Immature natural killer cell (primary cell): ENCODE data around the gene RPS6KC1. TPM values are rescaled to one million over a fixed set of nuclear protein-coding genes. Genes with fewer than 3 reads are reported as not detected.
"Not testable (repeated sequence)": the region's sequence is repeated elsewhere in the genome, so short reads cannot be mapped to it uniquely, and the experiment has no call there.

Experiments
- DNase-seq, 3 donors: peaks; one replicate each; pipeline ENCODE4 v3.0.0; 2022; ENCODE audit warnings: mixed read lengths in 1 of 3
- H3K27ac Mint-ChIP-seq, 6 donors: one replicate each; pipeline ENCODE4 v1.8.0; 2020; ENCODE audit warnings: mixed read lengths in 6 of 6, mild to moderate bottlenecking in 5 of 6, inconsistent platforms in 4 of 6, moderate library complexity in 3 of 6
- H3K27me3 Mint-ChIP-seq, 3 donors: one replicate each; pipeline ENCODE4 v1.8.0; 2020 to 2021; ENCODE audit warnings: low read depth in 3 of 3, mild to moderate bottlenecking in 3 of 3, mixed read lengths in 3 of 3, moderate library complexity in 3 of 3, inconsistent platforms in 1 of 3
- H3K36me3 Mint-ChIP-seq, 3 donors: one replicate each; pipeline ENCODE4 v1.8.0; 2020; ENCODE audit warnings: mixed read lengths in 3 of 3, inconsistent platforms in 2 of 3, mild to moderate bottlenecking in 2 of 3
- H3K4me1 Mint-ChIP-seq, 2 donors: one replicate each; pipeline ENCODE4 v1.8.0; 2020; ENCODE audit warnings: inconsistent platforms in 2 of 2, mild to moderate bottlenecking in 2 of 2, mixed read lengths in 2 of 2, moderate library complexity in 1 of 2
- H3K4me3 Mint-ChIP-seq, 5 donors: one replicate each; pipeline ENCODE4 v1.8.0; 2020; ENCODE audit warnings: mild to moderate bottlenecking in 5 of 5, mixed read lengths in 5 of 5, inconsistent platforms in 3 of 5, moderate library complexity in 3 of 5
- H3K9me3 Mint-ChIP-seq, 6 donors: one replicate each; pipeline ENCODE4 v1.8.0; 2020; ENCODE audit warnings: mild to moderate bottlenecking in 6 of 6, mixed read lengths in 6 of 6, inconsistent platforms in 4 of 6, moderate library complexity in 3 of 6
- polyA plus RNA-seq, 3 donors: library from polyadenylated mRNA; unstranded; fragments of 300-500 nt; fragmentation: Illumina TruSeq; gene quantifications; one replicate each; pipeline ENCODE4 v1.2.3, GENCODE V29; 2021

Gene RPS6KC1
- polyA plus RNA-seq, 3 donors from 2014 or later, result 2.9 to 10.7 (median 5.2) TPM

DNA sequence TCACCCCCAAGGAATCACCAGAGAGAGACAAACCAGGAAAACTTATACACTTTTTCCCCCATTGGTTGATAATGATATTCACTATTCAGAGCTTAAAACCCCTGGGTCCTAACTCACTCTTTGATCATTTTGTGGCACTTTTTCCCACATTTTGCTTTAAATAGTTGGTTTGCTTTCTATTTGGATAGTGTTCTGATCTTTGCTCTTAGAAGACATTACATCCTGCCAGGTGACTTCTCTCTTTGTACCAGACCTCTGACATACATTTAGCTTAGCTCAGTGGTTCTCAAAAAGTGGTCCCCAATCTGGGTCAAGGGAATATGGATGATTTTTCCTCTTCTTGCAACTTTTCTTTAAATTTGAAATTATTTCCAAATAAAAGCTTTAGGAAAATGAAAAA lies 228.4 kb downstream of the RPS6KC1 start:
- no peak for DNase-seq
- Mint-ChIP-seq H3K4me3 (no peak overlapping the region), H3K27me3 (peaks cover 0 to 5% (median 0%) of the 10 kb centered on the region in 3 donors), H3K4me1 (no peaks in the 10 kb centered on the region), H3K36me3 (peaks cover 9 to 18% (median 11%) of the 10 kb centered on the region in 3 donors), H3K27ac (no peak overlapping the region), H3K9me3 (no peaks in the 10 kb centered on the region)

DNA sequence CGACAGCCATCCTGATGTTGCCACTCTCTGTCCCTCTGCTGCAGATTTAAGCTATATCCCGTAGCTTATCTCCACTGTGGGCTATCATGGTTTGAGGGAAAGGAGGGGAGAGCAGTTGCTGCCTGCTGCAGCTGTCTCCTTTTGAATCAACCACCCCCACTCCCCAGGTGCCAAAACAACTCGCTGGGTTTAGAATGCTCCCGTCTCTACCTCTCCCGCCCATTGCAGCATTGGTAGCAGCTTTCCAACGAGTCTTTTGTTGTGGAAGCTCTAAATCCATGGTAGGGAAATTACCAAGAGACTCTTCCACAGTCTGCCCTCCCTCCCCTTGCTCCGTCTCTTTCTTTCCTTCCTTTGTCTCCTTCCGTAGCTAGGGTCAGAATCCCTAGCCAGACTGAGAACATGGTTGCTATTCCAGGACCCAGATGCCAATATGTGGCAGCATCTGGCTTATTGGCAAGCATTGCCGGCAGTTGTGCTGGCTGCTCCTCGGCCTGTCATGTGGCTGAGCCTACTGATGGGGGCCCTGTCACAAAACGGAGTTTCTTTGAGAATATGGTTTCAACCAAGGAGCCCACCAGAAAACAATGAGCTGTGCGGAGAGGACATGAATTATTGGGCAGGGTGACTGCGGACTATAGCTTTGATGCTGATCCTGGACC lies 230.7 kb downstream of the RPS6KC1 start:
- peak overlapping the region in 1 of 6 donors; percentile 59 for H3K27ac Mint-ChIP-seq
- H3K4me1 Mint-ChIP-seq, result no peaks in the 10 kb centered on the region
- H3K9me3 Mint-ChIP-seq, result no peaks in the 10 kb centered on the region

DNA sequence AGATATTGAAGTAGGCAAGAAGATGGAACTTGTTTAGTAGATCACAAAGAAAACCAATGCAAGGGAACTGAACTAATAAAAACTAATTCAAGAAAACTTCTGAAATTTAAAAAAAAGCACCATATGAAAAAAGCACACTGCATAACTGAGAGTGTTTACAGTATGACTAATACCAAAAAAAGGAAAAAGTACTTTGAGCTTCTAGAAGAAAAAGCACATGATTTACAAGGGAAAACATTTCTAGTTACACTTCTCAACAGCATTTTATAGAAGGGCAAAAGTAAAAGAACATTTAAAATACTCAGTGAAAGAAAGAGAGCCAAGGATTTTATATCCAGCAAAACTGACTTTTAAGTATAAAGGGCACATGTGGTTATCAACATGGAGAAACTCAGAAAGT lies 233.6 kb downstream of the RPS6KC1 start:
- Mint-ChIP-seq H3K27ac (no peak overlapping the region), H3K9me3 (no peaks in the 10 kb centered on the region), H3K4me3 (no peak overlapping the region), H3K36me3 (peaks cover 0 to 8% (median 0%) of the 10 kb centered on the region in 3 donors), H3K4me1 (no peaks in the 10 kb centered on the region), H3K27me3 (peaks cover 0 to 5% (median 0%) of the 10 kb centered on the region in 3 donors)
- DNase-seq, result no peak

More for the DNA sequence above, 230.7 kb downstream of the RPS6KC1 start:
- peaks cover 0 to 5% (median 0%) of the 10 kb centered on the region in 3 donors for H3K27me3 Mint-ChIP-seq
- DNase-seq, result no peak
- no peak overlapping the region for H3K4me3 Mint-ChIP-seq
- H3K36me3 Mint-ChIP-seq, result peaks cover 0 to 8% (median 0%) of the 10 kb centered on the region in 3 donors

DNA sequence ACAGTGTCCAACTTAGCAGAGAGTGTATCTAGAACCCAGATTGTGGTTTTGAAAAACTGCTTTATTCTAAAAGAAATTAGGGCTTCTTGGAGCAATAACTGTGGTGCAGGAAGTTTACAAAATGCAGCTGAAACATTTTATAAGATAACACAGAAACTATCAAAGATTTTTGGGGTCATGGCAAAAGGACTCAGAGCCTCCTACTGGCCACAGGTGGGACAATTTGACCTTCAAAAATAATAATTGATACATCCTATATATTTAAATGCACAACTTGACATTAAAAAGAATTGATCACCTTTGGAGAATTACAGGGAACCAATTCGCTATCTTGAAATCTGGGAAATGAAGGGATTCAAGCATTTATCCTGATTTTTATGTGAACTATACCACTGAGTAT lies 235.2 kb downstream of the RPS6KC1 start:
- Mint-ChIP-seq H3K4me3 (no peak overlapping the region), H3K36me3 (peaks cover 0 to 9% (median 0%) of the 10 kb centered on the region in 3 donors), H3K9me3 (no peaks in the 10 kb centered on the region), H3K27ac (no peak overlapping the region), H3K27me3 (peaks cover 0 to 7% (median 0%) of the 10 kb centered on the region in 3 donors), H3K4me1 (no peaks in the 10 kb centered on the region)
- DNase-seq, result no peak

DNA sequence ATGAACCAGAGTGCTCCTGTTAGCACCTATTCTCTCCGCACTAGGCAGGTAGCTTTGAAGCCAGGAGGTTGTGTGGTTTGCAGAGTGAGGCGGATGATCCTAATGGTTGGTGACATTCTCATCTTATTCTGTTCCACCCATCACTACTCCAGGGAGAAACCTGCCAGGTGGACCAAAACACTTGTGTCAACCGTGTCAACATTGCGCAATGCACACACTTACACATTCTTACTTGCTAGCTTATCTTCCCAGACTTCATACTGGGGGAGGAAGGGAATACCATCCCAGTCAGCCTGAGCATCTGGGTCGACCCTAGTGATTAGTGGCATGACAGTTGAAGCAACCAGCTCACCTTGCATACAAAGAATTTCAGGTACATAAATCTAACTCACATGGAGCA lies 236.9 kb downstream of the RPS6KC1 start:
- H3K4me1 Mint-ChIP-seq, result no peaks in the 10 kb centered on the region
- peaks cover 0 to 7% (median 0%) of the 10 kb centered on the region in 3 donors for H3K36me3 Mint-ChIP-seq
- H3K27me3 Mint-ChIP-seq, result peaks cover 0 to 2% (median 0%) of the 10 kb centered on the region in 3 donors
- no peaks in the 10 kb centered on the region for H3K9me3 Mint-ChIP-seq
- H3K4me3 Mint-ChIP-seq, result no peak overlapping the region
- H3K27ac Mint-ChIP-seq, result no peak overlapping the region
- no peak for DNase-seq

DNA sequence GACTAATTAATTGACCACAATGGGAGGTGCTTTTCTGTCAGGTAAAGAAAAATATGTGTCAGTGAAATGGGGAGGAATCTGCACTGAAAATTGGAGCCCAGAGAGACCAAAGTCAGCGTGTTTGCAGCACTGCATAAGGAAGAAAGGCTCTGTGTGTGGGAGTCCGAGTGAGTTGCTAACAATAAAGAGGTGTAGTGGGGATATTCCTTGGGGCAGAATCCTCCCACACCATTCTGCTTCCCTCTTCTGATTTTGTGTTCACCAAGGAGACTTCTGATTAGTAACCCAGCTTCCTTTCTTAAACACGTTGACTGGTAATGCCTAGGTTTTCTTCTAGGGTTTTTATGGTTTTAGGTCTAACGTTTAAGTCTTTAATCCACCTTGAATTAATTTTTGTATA lies 240.5 kb downstream of the RPS6KC1 start:
- no peak overlapping the region for H3K4me3 Mint-ChIP-seq
- no peaks in the 10 kb centered on the region for H3K4me1 Mint-ChIP-seq
- H3K27ac Mint-ChIP-seq, result no peak overlapping the region
- peaks cover 0 to 15% (median 3%) of the 10 kb centered on the region in 3 donors for H3K36me3 Mint-ChIP-seq
- DNase-seq, result no peak
- H3K9me3 Mint-ChIP-seq, result peaks cover 0 to 9% (median 3%) of the 10 kb centered on the region in 6 donors
- H3K27me3 Mint-ChIP-seq, result peaks cover 0 to 7% (median 0%) of the 10 kb centered on the region in 3 donors

DNA sequence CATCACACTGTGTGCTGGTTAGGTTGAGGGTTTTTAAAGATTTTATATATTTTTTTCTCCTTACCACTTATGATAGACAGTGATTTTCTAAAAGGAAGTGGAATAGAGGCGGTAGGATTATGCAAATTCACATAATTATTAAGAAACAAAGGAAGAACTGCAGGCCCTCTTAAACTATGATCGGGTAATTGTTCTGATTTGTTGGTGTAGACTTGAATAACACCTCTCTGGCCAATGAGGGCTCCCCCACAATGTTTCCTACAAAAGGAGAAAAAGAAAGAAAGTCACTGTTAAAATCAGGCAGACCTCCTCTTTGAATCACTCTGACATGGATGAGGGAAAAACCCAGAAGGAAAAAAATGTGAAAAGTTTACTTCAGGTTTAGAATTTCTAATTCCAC lies 241.6 kb downstream of the RPS6KC1 start:
- Mint-ChIP-seq H3K27me3 (peaks cover 0 to 7% (median 0%) of the 10 kb centered on the region in 3 donors), H3K36me3 (peaks cover 0 to 16% (median 4%) of the 10 kb centered on the region in 3 donors), H3K27ac (no peak overlapping the region)

DNA sequence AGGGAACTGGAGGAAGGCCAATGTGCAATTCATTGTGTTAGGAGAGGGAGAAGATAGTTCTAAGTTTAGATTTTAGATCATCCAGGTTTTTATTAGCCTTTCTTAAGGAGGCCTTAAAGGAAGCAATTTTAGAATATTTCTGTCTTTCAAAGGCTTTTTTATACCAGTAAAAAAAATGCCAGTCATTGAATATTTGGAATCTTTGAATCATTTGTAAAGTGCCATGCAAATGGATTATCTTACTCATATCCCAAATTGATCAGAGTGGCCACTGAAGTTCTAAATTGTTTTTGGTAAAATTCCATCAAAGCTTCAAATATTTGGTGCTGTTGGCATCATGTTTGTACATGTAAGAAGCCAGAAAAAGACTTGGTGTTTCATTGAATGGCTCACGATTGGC lies 244.8 kb downstream of the RPS6KC1 start:
- Mint-ChIP-seq H3K9me3 (peaks cover 0 to 17% (median 9%) of the 10 kb centered on the region in 6 donors), H3K4me3 (no peak overlapping the region), H3K36me3 (peaks cover 0 to 22% (median 9%) of the 10 kb centered on the region in 3 donors), H3K4me1 (no peaks in the 10 kb centered on the region), H3K27ac (no peak overlapping the region), H3K27me3 (peaks cover 0 to 5% (median 2%) of the 10 kb centered on the region in 3 donors)
- DNase-seq, result no peak

More for the DNA sequence above, 241.6 kb downstream of the RPS6KC1 start:
- Mint-ChIP-seq H3K4me3 (no peak overlapping the region), H3K9me3 (peaks cover 0 to 13% (median 5%) of the 10 kb centered on the region in 6 donors), H3K4me1 (no peaks in the 10 kb centered on the region)
- no peak for DNase-seq

DNA sequence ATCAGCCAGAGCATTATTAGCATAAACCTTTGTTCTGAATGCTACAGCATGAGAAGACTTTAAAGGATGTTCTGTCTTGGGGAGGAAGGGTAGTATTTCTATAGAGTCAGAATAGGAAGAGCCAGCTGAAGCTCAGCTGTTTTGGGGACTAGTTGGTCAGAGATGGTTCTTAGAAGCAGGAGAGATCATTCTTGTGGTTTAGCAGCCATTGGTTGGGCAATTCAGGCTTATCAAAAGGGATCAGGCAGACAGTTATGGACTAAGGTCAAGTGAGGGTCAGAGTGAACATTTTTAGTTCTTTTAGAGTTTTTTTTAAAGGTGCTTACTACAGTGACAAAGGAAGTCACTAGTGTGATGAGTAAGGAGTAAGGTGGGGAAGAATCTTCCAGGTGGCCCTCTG lies 245.5 kb downstream of the RPS6KC1 start:
- H3K4me3 Mint-ChIP-seq, result no peak overlapping the region

DNA sequence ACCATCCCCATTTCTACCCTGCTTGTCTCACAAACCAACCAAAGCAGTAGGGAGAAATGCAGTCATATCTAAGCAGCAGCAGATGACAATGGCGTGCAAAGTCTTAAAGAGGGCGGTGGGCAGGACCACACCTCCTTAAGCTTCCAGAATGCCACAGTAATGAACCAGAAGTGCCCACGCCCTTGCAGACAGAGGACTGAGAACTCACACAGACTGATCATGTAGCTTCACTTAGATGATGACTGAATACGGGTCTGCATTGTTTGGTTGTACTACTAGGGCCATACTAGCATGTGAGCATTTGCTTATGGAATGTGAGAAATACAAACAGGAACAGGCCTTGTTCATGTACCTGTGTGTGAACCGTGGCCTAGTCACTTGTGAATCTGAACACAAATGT lies 246.0 kb downstream of the RPS6KC1 start:
- no peaks in the 10 kb centered on the region for H3K4me1 Mint-ChIP-seq
- no peak for DNase-seq
- peaks cover 0 to 18% (median 9%) of the 10 kb centered on the region in 3 donors for H3K36me3 Mint-ChIP-seq
- peaks cover 0 to 17% (median 10%) of the 10 kb centered on the region in 6 donors for H3K9me3 Mint-ChIP-seq
- no peak overlapping the region for H3K27ac Mint-ChIP-seq
- H3K4me3 Mint-ChIP-seq, result no peak overlapping the region
- H3K27me3 Mint-ChIP-seq, result peaks cover 0 to 5% (median 2%) of the 10 kb centered on the region in 3 donors

More for the DNA sequence above, 245.5 kb downstream of the RPS6KC1 start:
- peaks cover 0 to 18% (median 9%) of the 10 kb centered on the region in 3 donors for H3K36me3 Mint-ChIP-seq
- no peaks in the 10 kb centered on the region for H3K4me1 Mint-ChIP-seq
- peaks cover 0 to 5% (median 2%) of the 10 kb centered on the region in 3 donors for H3K27me3 Mint-ChIP-seq
- H3K9me3 Mint-ChIP-seq, result peaks cover 0 to 17% (median 10%) of the 10 kb centered on the region in 6 donors
- no peak for DNase-seq
- H3K27ac Mint-ChIP-seq, result no peak overlapping the region

DNA sequence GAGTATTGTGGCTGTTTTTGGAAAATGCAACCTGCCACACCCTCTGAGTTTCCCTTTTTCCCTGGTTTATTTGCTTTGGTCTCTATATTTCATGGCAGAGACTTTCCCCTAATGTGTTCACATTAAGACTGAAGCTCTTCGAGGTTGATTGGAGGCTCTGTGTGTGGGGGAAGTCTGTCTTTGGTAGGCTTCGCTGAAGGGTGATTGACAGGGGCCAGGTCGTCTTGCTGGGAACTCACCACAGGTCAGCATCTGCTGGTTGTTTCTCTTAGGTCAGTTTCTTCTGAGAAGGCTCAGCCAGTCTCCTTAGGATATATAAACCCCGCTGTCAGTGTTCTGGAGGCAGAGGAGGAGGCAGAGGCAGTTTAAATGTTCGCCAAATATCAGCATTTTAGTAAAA lies 249.4 kb downstream of the RPS6KC1 start:
- Mint-ChIP-seq H3K4me3 (no peak overlapping the region), H3K4me1 (no peaks in the 10 kb centered on the region), H3K36me3 (peaks cover 0 to 16% (median 9%) of the 10 kb centered on the region in 3 donors)

DNA sequence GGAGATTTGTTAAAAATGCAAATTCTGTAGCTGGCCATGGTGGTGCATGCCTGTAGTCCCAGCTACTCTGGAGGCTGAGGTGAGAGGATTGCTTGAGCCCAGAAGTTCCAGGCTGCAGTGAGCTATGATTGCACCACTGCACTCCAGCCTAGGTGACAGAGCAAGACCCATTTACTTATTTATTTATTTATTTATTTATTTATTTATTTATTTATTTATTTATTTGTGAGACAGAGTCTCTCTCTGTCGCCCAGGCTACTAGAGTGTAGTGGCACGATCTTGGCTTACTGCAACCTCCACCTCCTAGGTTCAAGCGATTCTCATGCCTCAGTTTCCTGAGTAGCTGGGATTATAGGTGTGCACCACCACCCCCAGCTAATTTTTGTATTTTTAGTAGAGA lies 250.5 kb downstream of the RPS6KC1 start:
- peaks cover 0 to 10% (median 6%) of the 10 kb centered on the region in 6 donors for H3K9me3 Mint-ChIP-seq
- H3K27me3 Mint-ChIP-seq, H3K4me1 Mint-ChIP-seq, H3K36me3 Mint-ChIP-seq, DNase-seq, H3K4me3 Mint-ChIP-seq, H3K27ac Mint-ChIP-seq: not testable (repeated sequence)

More for the DNA sequence above, 249.4 kb downstream of the RPS6KC1 start:
- no peak for DNase-seq
- H3K27me3 Mint-ChIP-seq, result peaks cover 0 to 2% (median 0%) of the 10 kb centered on the region in 3 donors
- H3K27ac Mint-ChIP-seq, result no peak overlapping the region
- H3K9me3 Mint-ChIP-seq, result peaks cover 0 to 16% (median 10%) of the 10 kb centered on the region in 6 donors

DNA sequence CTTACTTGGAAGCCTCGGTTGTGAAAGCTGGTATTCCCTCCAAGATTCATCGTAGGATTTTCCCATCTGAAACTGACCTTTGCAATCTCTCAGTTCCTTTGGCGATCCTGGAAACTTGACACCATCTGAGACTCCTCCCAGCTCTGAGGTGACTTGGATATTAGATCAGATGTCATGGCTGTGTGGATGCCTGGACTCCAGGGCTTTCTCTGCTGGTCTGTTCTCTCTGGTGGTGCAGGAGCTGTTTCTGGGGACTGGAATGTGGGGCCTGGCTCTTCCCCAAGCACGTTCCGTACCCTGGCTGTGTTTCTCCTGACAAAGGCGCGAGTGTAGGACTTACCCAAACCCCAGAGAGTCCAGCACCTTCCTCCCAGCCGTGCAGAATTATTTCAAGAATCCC lies 252.2 kb downstream of the RPS6KC1 start:
- Mint-ChIP-seq H3K27ac (no peak overlapping the region), H3K36me3 (peaks cover 0 to 3% (median 0%) of the 10 kb centered on the region in 3 donors), H3K27me3 (peaks cover 0 to 1% (median 1%) of the 10 kb centered on the region in 3 donors), H3K4me3 (no peak overlapping the region), H3K4me1 (no peaks in the 10 kb centered on the region), H3K9me3 (peaks cover 0 to 3% (median 1%) of the 10 kb centered on the region in 6 donors)
- no peak for DNase-seq

DNA sequence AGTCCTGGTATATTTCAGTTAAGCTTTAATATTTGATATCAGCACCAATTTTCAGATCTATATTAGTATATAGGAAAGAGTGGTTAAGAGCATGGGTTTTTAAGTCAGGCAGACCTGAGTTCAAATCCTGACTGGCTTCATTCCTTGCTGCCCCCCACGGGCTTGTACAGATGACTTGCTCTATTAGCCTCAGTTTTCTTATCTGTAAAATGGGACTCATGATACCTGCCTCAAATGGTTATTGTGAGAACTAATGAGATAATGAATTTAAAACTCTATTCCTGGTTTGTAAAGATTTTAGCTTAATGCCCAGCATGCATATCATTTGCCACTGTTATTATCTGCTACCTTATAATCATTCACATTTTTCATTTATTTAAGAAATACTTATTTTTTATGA lies 264.5 kb downstream of the RPS6KC1 start:
- peaks cover 0 to 2% (median 0%) of the 10 kb centered on the region in 3 donors for H3K27me3 Mint-ChIP-seq
- no peaks in the 10 kb centered on the region for H3K9me3 Mint-ChIP-seq

More for the DNA sequence above, 264.5 kb downstream of the RPS6KC1 start:
- DNase-seq, result no peak
- Mint-ChIP-seq H3K27ac (no peak overlapping the region), H3K36me3 (no peaks in the 10 kb centered on the region), H3K4me3 (no peak overlapping the region), H3K4me1 (no peaks in the 10 kb centered on the region)
